ENCODE results near the gene GIMAP1.

GIMAP1 gene

DNA sequence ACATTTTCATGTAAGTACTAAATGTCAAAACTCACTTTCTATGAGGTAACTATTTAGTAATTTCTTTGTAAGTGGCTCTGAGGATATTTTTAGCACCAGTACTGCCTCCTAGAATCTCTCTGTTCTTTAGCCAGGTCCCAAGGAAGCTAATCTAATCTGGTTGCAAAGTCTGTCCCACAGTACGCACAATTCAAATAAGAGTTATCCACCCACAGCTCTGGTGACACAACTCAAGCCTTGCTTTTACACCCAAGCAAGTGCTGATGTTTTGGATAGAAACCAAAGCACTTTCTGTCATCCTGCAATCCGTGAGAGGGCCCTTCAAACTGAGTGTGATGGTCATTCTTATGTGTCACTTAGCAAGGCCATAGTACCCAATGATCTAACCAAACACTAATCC, 35.3 kb downstream of the GIMAP1 start:
- no peak for DNase-seq

DNA sequence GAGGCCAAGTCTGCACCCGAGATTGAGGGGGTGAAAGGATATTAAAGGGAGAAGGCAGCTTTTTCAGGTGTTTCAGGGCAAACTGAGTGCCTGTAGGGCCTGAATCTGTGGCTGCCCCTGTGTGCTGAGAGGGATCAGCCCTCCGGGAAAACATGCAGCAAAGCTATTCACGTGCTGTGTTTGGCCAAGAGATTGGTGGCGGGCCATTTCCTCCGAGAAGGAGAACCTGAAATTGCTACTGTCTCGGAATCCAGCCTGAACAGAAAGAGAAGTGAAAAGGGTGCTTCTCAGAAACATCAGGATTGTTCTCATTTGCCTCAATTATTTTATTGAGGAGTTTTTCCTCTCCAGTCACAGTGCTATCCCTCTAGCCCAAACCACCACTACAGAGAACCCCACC, 36.8 kb downstream of the GIMAP1 start:
- DNase-seq, result no peak

DNA sequence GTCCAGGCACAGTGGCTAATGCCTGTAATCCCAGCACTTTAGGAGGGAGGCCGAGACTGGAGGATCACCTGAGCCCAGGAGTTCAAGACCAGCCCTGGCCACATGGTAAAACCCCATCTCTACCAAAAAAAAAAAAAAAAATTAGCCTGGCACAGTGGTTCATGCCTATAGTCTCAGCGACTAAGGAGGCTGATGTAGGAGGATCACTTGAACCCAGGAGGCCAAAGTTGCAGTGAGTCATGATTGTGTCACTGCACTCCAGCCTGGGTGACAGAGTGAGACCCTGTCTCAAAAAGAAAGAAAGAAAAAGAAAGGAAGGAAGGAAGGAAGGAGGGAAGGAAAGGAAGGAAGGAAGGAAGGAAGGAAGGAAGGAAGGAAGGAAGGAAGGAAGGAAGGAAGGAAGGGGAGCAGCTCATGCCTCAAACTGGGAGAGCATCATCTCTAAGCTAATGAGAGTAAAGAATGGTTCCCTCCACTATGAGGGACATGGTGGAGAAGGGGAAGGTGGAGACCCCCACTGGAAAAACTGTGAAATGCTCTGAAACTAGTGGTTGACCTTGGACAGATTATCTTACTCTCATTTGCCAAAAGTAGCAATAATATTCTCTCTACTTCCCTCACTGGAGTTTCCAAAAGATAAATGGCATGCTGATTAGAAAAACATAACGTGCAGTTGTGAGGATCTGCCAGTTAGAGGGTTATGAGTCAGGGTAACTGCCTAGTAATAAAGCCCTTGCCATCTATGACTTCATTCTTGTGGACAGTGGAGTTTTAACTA, 37.6 kb downstream of the GIMAP1 start:
- DNase-seq, result no peak

DNA sequence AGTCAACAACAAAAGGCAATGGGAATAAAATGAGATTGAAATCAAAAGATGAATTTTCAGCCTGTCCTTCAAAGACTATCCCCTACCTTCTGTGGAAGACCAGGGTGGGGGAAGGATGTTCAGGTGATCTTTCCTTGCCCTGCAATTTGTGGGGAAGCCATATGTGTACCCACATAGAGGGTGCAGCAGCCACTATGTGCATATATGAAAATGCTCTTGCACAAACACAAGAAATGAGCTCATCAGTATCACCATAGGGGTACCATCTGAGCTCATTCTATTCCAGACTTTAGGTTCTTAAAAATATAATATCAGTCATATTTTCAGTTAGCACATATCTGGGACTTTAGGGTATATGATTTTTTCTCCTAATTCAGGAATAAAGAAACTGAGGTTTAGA, 38.5 kb downstream of the GIMAP1 start:
- DNase-seq, result no peak

DNA sequence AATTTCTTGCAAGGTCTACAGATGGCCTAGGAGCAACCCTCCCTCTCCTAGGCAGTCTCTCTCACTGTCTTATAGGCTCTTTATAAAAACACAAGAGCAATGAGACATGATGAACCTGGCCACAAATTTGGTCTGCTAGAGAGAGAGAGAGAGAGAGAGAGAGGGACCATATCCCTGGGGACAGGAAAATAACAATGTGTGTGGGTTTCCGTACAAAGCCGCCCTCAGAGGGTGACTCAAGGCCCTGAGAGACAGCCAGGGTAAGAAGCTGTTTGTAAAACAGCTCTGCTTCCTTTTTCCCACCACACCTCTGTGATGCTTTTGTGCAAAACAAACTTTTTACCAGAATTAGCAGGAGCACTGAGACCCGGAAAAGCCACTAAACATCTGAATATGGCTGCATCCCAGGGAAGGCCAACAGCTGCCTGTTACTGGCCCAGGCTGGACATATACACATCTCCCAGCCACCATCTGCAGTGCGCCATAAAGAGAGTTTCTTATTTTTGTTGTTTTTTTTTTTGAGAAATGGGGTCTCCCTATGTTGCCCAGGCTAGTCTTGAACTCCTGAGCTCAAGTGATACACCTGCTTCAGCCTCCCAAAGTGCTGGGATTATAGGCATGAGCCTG, 39.2 kb downstream of the GIMAP1 start:
- DNase-seq, result peak; percentile 75

DNA sequence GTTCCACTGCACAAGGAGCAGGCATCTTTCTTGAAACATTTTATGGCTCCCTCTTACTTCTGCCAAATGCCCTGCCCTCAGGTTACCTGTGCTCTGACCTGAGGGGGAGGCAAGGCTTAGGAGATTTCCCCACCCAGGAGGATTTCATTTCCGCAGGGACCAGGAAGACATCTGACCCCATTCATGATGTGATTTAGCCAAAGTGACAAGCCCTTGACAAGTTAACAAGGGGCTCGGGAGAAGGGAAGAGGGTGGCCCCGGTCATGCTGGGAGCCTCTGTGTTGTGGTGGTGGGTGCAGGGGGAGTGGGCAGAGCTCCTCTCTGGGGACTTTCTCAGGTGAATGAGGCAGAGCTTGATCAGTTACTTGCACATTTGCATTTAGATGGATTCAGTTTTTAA, 39.8 kb downstream of the GIMAP1 start:
- no peak for DNase-seq

DNA sequence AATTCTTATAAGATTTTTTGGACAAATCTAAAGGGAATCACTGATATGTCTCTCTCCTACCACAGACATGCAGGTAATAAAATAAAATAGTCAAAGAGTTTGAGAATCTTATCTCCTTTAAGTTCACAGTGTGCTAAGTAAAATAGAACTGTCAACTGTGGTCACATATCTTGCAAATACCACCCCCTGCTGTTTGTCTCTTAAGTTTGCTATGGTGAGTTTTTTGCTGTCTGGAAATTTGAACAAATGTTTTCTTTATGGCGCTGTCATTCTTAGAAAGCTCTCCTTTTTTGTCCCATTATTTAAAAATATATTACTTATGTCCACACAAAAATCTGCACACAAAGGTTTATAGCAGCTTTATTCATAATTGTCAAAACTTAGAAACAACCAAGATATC, 40.4 kb downstream of the GIMAP1 start:
- DNase-seq, result no peak

DNA sequence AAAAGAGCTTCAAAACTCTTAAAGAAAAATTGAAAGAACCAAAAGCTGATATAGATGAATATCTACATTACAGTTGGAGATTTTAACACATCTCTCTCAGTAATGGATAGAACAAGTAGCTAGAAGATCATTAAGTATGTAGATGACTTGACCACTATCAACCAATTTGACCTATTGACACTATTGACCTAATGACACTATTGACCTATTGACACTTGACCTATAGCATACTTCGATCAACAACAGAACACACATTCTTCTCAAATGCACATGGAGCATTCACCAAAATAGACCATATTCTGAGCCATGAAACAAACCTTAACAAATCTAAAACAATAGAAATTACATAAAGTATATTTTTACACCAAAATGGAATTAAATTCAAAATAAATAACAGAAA, 43.1 kb downstream of the GIMAP1 start:
- DNase-seq, result no peak

DNA sequence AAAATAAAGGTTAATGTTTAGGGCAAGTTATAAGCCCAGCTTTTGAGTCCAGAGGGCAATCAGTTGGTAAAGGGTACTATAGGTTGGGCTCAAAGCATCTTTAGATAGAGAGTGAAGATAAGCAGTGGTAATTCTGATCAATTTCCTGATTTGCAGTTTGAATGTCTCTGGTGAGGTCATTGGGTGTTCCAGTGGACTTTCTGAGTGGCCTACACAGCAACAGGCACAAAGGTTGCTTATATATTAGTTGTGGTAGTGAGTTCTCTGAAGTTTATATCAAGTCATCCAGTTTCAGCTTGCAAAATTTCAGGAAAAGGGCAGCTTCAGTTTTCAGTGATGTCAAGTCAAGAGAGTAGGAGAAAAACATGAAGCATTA, 49.9 kb downstream of the GIMAP1 start:
- DNase-seq, result no peak

DNA sequence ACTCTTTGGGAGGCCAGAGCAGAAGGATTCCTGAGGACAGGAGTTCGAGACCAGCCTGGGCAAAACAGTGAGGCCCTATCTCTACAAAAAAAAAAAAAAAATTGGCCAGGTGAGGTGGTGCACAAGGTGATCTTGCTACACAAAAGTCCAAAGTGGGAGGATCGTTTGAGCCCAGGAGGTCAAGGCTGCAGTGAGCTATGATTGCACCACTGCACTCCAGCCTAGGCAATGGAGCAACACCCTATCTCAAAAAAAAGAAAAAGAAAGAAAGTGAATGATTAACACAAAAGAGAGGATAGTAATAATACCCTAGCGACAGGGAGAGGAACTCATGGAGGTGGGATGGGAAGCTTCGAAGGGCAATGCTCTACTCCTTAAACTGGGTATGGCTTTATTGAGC, 53.4 kb downstream of the GIMAP1 start:
- DNase-seq, result no peak
